NCI-H226 (cell line): ENCODE data around the gene ENTPD8.
"Not testable (repeated sequence)": the region's sequence is repeated elsewhere in the genome, so short reads cannot be mapped to it uniquely, and the experiment has no call there.

ENCODE experiments used
- DNase-seq: peaks from one replicate; pipeline ENCODE4 v3.0.0-alpha.2; 2015

Gene ENTPD8

DNA sequence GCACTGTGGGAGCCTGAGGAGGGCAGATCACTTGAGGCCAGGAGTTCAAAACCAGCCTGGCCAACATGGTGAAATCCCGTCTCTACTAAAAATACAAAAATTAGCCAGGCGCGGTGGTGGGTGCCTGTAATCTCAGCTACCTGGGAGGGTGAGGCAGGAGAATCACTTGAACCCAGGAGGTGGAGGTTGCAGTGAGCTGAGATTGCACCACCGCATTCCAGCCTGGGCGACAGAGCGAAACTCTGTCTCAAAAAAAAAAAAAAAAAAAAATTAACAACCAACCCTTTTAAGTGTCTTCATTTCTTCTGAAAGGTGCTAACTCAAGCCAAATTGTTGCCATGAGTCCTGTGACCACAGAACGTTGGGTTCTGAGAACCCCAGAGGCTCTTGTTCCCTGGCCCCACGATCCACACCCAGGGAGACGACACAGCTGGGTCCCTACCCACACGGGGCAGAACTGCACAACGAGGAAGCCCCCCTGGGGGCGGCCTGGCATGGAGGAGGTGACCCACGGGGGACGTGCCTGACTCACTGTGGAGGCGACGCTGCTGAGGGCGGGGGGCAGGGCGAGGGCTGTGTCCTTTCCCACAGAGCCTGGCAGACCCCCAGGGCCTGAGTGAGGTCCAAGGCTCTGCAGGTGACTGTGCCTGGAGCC, 30.8 kb downstream of the ENTPD8 start:
- DNase-seq = not testable (repeated sequence)

DNA sequence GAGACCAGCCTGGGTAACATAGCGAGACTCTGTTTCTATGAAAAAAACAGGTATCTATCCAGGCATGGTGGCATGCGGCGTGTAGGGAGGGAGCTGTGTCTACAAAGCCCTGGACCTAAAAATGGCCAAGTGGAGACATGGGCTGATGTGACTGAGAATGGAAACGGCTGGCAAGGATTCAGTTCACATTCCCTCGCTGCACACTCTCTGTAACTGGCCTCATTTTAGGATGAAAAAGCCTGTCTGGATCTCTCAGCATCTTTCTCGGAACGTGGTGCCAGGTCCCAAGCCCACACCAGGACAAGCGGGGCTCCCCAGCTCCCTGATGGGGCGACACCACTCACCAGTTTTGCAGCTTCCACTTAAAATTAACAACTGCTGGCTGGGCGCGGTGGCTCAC, 31.6 kb downstream of the ENTPD8 start:
- no peak for DNase-seq

DNA sequence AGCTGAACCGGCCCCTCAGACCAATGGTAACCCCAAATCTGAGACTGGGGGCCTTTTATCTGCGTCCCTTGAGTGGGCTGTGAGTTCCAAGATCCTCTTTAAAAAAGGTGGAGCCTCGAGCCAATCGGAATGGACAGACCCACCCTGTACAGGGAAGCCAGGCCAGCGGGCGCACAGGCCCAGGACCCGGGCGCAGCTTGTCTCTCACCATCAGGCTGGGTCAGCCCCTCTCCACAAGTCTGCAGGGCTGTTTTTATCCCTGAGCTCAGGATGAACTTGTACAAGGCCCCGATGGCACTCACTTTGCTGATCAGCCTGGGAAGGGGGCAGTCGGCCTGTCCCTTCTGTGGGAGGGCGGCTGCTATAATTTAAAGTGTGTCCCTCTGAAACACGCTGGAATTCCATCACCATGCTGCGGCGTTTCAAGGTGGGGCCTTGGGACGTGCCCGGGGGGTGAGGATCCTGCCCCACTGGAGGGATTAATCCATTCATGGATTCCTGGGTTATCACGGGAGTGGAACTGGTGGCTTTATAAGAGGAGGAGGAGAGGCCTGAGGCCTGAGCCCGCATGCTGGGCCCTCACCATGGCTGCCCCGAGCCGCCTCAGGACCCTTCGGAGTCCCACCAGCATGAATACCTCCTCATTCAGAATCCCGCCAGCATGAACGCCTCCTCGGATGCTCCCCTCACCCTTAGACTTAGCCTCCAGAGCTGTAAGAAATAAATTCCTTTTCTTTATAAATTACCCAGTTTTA, 32.3 kb downstream of the ENTPD8 start:
- DNase-seq = no peak

DNA sequence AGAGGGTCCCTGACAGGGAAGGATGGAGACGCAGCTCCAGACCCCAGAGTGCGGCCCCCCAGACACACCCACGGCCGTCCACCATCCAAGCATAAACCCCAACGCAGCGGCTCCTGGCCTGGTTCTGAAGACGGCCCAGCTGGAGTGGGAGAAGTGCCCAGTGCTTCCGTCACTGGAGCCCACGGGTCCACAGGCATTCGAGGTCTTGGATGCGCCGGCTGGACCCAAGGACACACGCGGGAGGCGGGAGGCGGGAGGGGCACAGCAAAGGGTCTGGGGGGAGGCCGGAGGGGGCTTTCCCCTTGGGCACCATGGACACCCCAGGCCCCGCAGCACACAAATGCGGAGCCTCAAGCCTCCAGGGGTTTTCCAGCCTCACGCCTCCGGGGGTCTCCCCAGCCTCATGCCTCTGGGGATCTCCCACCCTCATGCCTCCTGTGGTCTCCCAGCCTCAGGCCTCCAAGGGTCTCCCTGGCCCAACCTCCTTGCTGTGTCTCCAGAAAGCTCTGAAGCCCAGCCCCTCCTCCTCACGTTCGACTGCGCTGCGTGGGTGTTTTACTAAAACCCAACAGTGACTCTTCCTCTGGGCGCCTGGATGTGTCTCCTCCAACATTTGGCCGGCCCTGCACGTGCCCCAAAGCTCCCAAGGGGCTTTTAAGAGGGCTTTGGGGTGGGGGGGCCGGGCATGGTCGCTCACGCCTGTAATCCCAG, 33.4 kb downstream of the ENTPD8 start:
- DNase-seq = no peak

DNA sequence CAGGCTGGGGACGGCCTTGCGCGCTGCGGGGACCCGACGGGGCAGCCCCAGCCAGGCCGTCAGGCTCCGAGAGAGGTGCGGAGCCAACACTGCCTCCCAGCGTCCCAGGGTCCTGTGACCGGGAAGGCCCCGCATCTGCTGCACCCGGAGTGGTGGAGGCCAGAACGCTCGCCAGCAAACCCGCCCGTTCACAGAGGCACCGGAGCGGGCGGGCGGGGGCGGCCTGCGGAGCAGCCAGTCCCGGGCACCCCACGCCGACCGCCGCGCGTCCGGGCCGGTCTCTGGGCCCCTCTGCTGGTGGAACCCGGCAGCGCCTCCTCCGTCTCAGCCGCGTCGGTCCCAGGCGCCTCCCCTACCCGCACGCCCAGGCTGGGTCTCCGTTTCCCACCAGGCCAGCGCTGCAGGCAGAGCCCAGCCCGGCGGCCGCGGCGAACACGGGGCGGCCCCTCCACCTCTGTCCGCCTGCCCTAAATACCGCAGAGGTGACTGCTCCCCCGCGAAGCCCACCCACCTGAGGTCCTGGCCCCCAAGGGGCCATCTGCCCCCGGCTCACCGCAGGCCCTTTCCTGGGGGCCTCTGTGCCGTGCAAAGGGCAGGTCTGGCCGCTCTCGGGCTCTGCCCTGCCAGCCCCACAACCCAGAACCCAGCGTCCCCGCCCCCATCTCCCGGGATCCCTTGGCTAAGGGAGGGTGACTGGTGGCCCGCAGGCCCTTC, 34.1 kb downstream of the ENTPD8 start:
- no peak for DNase-seq

DNA sequence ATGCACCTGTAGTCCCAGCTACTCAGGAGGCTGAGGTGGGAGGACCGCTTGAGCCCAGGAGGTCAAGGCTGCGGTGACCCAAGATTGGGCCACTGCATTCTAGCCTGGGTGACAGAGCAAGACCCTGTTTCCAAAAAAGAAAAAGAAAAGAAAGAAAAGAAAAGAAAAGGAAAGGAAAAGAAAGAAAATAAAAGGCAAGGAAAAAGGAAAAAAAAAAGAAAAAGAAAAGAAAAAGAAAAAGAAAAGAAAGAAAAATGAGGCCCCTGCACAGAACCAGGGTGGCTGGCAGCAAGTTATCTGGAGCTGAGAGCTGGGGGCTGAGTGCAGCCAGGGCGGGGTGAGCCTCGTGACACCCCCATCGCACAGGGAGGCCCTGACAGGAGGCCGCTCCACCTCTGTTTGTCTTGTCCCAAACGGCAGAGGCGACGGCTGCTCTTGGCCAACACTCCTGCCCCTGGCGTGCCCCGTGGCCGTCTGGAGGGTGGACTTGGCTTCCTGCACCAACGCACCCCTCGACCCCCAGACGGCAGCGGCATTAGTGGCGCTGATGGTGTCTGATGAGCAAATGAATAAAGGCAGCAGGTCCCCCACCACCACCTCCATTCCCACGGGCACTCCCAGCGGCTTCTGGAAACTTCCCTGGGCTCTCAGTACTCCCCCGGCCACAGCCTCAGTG, 34.9 kb downstream of the ENTPD8 start:
- no peak for DNase-seq

DNA sequence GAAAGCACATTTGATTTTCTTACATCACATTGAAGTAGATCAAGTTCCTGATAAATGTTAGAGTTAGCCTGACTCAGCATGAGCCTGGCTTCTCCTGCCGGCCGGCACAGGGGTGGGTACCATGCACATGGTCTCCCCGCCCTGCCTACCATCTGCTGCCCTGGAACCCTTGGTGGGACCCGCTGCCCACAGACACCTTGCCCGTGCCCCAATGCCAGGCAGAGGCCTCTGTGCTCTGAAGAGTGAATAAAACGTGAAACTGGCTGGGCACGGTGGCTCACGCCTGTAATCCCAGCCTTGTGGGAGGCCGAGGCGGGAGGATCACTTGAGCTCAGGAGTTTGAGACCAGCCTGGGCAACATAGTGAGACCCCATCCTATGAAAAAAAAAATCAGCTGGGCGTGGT, 35.5 kb downstream of the ENTPD8 start:
- DNase-seq = no peak

DNA sequence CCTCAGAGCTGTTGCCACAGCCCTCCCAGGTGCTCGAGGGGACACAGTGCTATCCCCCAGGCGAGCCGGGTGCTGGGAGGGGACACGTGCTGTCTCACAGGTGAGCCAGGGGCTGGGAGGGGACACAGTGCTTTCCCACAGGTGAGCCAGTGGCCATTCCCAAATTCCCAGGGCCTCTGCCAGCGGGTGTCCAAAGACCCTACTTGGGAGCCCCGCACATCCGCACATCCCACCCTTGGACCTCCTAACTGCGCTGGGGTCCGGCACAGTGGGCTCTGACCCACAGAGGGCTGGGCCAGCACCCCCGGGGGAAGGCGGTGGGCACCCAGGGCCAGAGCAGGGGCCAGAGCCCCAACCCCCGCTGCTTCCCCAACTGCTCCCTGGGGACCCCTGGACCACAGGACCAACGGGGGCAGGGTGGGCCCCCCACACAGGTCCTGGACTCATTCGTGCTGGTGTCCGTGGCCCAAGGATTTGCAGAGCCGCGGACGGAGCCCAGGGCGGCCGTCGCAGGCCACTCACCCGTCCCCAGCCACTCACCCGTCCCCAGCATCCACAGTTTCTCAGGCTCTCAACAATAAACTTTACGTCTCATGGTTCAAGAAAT, 36.1 kb downstream of the ENTPD8 start:
- no peak for DNase-seq

DNA sequence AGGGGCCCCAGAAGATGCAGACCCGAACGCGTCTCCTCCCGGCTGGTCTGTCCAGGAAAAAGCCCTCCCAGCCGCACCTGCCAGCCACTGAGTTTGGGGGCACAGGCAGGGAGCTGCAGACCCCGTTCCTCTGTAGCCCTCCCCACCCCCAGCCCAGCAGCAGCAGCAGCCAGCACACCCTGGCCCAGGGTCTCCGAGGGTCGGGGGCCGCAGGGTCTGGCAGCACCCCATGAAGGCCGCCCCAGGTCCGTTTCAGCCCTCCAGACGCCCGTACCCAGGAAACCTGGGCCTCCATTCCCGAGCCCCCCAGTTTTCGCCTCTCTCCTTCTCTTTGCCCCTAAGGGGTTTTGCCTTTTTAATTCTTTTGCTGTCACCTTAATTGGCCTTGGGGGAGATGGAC, 37.9 kb downstream of the ENTPD8 start:
- DNase-seq = no peak

DNA sequence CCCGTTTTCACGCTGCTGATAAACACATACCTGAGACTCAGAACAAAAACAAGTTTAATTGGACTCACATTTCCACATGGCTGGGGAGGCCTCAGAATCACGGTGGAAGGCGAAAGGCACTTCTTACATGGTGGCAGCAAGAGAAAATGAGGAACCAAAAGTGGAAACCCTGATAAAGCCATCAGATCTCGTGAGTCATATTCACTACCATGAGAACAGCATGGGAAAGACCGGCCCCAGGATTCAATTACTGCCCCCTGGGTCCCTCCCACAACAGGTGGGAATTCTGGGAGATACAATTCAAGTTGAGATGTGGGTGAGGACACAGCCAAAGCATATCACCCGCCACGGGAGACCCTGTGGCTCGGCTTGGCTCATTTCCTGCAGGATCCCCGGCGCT, 38.4 kb downstream of the ENTPD8 start:
- no peak for DNase-seq

DNA sequence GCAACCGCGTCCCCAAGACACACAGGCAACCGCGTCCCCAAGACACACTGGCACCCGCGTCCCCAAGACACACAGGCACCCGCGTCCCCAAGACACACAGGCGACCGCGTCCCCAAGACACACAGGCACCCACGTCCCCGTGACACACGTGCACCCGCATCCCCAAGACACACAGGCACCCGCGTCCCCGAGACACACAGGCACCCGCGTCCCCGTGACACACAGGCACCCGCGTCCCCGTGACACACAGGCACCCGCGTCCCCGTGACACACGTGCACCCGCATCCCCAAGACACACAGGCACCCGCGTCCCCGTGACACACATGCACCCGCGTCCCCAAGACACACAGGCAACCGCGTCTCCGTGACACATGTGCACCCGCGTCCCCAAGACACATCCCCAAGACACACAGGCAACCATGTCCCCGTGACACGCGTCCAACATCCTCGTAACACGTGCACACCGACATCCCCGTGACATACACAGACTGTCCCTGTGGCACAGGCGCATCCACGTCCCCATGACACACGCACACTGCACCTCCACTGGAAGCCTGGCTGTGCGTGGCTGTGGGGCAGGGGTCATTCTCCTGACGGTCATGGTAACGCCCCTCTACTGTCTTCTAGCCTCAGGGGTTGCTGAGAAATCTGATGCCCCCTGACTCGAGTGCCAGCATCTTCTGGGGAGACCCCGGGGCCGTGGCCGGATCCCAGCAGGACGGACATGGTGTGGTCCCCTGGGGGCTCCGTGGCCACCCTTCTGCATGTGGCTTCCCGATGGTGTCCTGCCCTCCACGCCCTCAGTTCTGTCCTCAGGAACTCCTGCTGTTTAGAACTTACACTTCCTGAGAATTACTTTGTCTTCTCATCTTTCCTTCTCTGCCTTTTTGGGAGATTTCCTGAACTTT, 42.3 kb downstream of the ENTPD8 start:
- no peak for DNase-seq

DNA sequence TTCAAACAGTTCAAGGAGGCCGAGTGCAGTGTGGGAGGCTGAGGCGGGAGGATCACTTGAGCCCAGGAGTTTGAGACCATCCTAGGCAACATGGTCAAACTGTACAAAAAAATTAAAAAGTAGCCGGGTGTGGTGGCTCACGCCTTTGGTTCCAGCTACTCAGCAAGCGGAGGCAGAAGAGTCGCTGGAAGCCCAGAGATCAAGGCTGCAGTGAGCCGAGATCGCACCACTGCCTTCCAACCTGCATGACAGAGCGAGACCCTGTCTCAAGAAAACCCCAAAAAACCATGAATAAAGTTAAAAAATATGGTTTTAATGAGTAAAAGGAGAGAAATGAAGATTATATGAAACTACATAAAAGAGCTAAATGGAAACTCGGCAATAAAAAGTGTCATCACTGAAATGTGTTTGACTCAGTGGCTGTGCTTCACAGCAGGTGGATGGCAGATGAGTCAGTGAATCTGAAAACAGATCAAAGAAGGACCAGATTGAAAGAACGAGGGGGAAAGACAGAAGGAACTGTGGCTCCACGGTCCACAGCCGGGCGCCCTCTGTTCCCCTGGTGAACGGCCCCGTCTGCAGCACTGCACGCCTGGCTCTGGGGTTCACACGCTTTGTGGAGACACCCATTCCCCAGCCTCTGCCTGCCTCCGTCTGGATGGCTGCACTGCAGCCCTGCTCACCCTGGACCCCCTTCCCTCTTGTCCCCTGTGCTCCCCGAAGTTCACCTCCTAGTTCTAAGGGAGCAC, 43.3 kb downstream of the ENTPD8 start:
- no peak for DNase-seq

DNA sequence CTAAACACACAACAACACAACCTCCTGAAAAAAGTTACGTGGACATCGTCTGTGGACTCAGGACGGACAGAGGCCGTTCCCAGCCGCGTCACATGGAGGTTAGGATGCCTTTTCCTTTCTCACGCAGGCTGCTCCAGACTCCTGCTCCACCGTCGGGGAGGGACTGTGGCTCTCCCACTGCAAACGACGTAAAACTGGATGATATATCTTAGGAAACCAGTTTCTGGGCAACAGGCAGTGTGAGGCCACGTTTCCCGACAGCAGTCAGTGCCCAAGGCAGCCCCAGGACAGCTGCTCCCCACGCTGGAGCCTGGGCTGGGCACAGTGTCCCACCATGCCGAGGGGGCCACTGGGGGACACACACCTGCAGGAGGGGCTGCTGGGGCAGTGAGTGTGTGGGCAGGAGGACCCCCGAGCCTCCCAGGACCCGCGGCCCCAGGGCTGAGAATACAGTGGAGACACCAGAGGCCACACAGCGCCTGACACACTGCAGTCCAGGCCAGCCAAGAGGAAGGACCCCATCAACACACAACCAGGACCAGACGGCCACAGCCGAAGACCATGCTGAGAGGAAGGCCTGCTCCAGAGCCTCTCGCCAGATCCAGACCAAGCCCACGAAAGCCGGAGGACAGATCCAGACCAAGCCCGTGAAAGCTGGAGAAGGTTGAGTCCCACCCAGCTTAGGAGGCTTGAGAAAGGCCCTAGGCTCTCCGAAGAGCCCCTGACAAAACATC, 44.4 kb downstream of the ENTPD8 start:
- no peak for DNase-seq

DNA sequence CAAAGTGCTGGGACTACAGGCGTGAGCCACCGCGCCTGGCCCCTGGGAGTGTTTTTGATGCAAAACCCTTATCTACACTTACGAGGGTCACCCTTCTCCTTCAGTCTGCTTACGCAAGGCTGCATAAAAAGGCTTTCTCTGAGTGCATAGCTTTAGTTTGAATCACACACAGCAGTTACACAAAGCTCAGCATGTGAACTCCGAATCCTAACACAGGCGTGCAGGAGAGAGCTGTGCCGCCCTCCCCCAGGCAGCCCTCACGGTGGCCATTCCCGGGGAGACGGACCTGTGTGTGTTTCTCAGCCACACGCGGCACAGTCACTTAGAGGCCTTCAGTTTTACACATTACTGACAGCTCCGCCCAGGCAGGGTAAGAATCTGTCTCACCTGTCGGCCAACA, 44.9 kb downstream of the ENTPD8 start:
- peak; percentile 90 for DNase-seq

DNA sequence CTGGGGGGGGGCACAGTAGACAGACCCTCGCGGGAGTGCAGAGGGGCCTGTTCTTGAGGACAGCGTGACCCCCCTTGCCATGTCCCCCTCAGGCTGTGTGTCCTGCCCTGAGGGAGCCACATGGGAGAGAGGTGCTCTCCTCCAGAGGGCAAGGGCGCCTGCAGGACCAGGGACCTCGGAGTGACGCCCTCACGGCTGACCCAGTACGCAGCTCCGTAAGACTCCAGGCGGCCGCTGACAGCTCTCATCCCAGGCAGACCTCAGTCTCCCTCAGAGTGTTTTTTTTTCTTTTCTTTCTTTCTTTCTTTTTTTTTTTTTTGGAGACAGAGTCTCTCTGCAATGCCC, 45.5 kb downstream of the ENTPD8 start:
- no peak for DNase-seq

DNA sequence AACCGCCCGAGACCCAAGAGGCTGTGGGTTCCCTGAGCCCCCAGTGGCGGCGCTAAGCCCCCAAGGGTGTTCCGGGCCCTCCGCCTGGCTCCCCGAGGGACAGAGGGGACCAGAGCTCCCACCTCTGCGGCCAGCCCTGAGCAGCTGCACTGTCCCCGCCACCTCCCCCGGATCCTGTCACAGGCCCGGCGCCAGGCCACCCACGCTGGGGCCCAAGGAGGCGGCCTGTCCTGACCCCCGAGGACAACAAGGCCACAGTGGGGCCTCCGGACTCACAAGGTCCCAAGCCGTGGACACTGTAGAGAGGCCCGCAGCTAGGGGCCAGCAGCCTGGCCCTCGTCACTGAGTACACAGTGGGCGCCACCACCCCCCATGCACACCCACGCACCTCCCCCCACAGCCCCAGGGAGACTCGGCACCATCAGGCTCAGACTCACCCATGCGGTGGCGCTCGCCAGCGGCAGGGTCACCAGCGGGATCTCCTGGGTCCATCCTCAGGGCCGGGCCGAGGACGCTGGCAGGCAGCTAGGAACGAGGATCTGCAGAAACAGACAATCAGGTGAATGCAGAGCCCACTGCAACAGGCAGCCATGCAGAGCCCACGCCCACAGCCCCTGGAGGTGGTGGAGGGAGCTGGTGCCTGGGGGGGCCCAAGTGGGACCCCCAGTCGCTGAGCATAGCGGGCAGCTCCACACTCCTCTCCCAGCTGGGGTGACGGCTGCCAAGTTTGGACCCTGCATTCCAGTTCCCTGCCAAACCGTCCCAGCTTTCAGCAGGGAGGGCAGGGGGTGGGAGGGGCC, 46.1 kb downstream of the ENTPD8 start:
- no peak for DNase-seq

DNA sequence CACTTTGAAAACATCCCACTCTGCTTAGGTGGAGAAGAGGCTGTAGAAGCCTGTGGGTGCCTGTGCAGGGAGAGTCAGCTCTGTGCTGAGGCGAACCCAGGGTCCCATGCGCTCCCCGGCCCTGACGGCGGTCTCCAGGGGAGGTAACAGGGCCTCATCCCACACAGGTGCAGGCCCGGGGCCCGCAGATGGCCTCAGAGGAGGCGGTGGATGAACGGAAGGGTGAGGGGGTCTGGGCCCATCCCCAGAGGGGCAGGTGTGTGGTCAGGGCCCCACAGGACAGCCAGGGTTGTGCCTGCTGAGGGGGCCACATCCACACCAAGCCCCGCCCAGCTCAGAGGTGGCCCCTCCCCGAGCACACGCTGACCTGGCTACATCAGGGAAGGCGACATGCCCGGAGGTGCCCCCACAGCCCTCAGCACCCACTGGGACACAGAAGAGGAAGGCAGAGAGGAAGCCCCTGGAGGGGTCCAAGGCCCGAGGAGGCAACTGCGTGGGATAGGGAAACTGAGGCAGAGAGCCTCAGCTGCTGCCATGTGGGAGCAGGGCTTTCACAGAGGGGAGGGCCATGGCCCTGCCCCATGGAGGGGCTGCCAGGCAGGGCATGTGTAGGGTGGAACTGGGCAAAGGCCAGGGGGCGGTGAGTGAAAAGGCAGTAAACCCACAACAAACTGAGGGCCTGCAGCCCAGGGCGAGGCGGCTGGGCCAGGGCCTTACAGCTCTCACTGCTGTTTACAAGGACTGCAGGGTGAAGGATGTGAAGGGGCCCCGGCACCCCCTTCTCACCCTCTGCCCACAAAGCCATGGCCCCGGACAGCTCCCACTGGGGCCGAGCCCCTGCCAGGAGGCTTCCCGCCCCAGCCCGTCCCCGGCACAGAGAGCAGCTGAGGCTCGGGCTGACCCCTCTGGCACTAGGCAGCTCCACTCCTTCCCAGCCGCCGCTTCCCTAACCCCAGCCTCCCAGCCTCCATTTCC, 47.7 kb downstream of the ENTPD8 start:
- no peak for DNase-seq
